Endothelial cell (in vitro differentiated cells): ENCODE data around the gene CTAGE6. TPM values are rescaled to one million over a fixed set of nuclear protein-coding genes. Genes with fewer than 3 reads are reported as not detected.
"Not testable (repeated sequence)": the region's sequence is repeated elsewhere in the genome, so short reads cannot be mapped to it uniquely, and the experiment has no call there.

Source experiments
- DNase-seq: peaks from one replicate; pipeline ENCODE4 v3.0.0; 2021; ENCODE audit warnings: low spot score
- H3K27ac Mint-ChIP-seq: one replicate; pipeline ENCODE4 v1.8.0; 2021; ENCODE audit warnings: mixed read lengths, inconsistent platforms; ENCODE audit not compliant: unreplicated experiment
- H3K27me3 Mint-ChIP-seq: one replicate; pipeline ENCODE4 v1.8.0; 2021; ENCODE audit warnings: mild to moderate bottlenecking, moderate library complexity, mixed read lengths, inconsistent platforms; ENCODE audit not compliant: unreplicated experiment
- H3K36me3 Mint-ChIP-seq: one replicate; pipeline ENCODE4 v1.8.0; 2021; ENCODE audit warnings: mild to moderate bottlenecking, low read depth, mixed read lengths, inconsistent platforms; ENCODE audit not compliant: unreplicated experiment
- H3K4me1 Mint-ChIP-seq: one replicate; pipeline ENCODE4 v1.8.0; 2021; ENCODE audit warnings: mild to moderate bottlenecking, mixed read lengths, inconsistent platforms; ENCODE audit not compliant: unreplicated experiment
- H3K4me3 Mint-ChIP-seq: one replicate; pipeline ENCODE4 v1.8.0; 2021; ENCODE audit warnings: mild to moderate bottlenecking, mixed read lengths, inconsistent platforms; ENCODE audit not compliant: unreplicated experiment
- H3K9me3 Mint-ChIP-seq: one replicate; pipeline ENCODE4 v1.8.0; 2021; ENCODE audit warnings: mixed read lengths, inconsistent platforms; ENCODE audit not compliant: unreplicated experiment
- long read RNA-seq: library from polyadenylated mRNA; unstranded; transcript quantifications from one replicate; pipeline ENCODE4 v2.0.0, GENCODE V29; 2020; ENCODE audit not compliant: unreplicated experiment
- total RNA-seq: library from RNA; stranded (reverse); fragmentation: NEBNext Ultra II Directional; extraction: Animal tissue kit (Norgen Biotek cat#: 25700); gene quantifications from one replicate; pipeline ENCODE4 v1.2.1, GENCODE V29; 2021; ENCODE audit not compliant: unreplicated experiment

CTAGE6 gene
- total RNA-seq: not detected
- long read RNA-seq: 0 reads

GRCh38 chr7:143757596-143757995 is at the start of gene CTAGE6:
Gene CTAGE6, minus strand, starts transcription at chr7:143757696. Its CDS starts 38 bp downstream, at chr7:143757658.
- not testable (repeated sequence) for H3K27me3 Mint-ChIP-seq, H3K4me3 Mint-ChIP-seq, H3K4me1 Mint-ChIP-seq, H3K36me3 Mint-ChIP-seq, H3K27ac Mint-ChIP-seq, H3K9me3 Mint-ChIP-seq, DNase-seq

GRCh38 chr7:143806664-143807071 is 49.2 kb upstream of the CTAGE6 start:
- not testable (repeated sequence) for H3K9me3 Mint-ChIP-seq, H3K4me1 Mint-ChIP-seq, H3K27me3 Mint-ChIP-seq, H3K36me3 Mint-ChIP-seq, H3K4me3 Mint-ChIP-seq, DNase-seq, H3K27ac Mint-ChIP-seq

GRCh38 chr7:143797896-143798290 is 40.4 kb upstream of the CTAGE6 start:
- H3K4me3 Mint-ChIP-seq, H3K36me3 Mint-ChIP-seq, H3K4me1 Mint-ChIP-seq, H3K27me3 Mint-ChIP-seq, DNase-seq, H3K27ac Mint-ChIP-seq, H3K9me3 Mint-ChIP-seq: not testable (repeated sequence)

- not testable (repeated sequence) for H3K4me1 Mint-ChIP-seq
Measured at GRCh38 chr7:143797119-143797895, 39.8 kb upstream of the CTAGE6 start.

GRCh38 chr7:143795653-143796052 is 38.2 kb upstream of the CTAGE6 start:
- H3K9me3 Mint-ChIP-seq, H3K36me3 Mint-ChIP-seq, DNase-seq, H3K4me1 Mint-ChIP-seq, H3K4me3 Mint-ChIP-seq, H3K27ac Mint-ChIP-seq, H3K27me3 Mint-ChIP-seq: not testable (repeated sequence)

More at GRCh38 chr7:143797119-143797895, 39.8 kb upstream of the CTAGE6 start:
- H3K36me3 Mint-ChIP-seq, H3K27ac Mint-ChIP-seq, DNase-seq, H3K27me3 Mint-ChIP-seq, H3K9me3 Mint-ChIP-seq, H3K4me3 Mint-ChIP-seq: not testable (repeated sequence)

- not testable (repeated sequence) for H3K36me3 Mint-ChIP-seq, H3K4me3 Mint-ChIP-seq, H3K27ac Mint-ChIP-seq, H3K4me1 Mint-ChIP-seq, H3K9me3 Mint-ChIP-seq, H3K27me3 Mint-ChIP-seq, DNase-seq
Measured at GRCh38 chr7:143792633-143793032, 35.1 kb upstream of the CTAGE6 start.

- not testable (repeated sequence) for H3K4me1 Mint-ChIP-seq, H3K27me3 Mint-ChIP-seq, H3K4me3 Mint-ChIP-seq, H3K27ac Mint-ChIP-seq, DNase-seq, H3K9me3 Mint-ChIP-seq, H3K36me3 Mint-ChIP-seq
Measured at GRCh38 chr7:143785415-143786182, 28.1 kb upstream of the CTAGE6 start.

GRCh38 chr7:143779591-143779990 is 22.1 kb upstream of the CTAGE6 start:
- not testable (repeated sequence) for H3K4me1 Mint-ChIP-seq, H3K27me3 Mint-ChIP-seq, H3K36me3 Mint-ChIP-seq, H3K9me3 Mint-ChIP-seq, H3K27ac Mint-ChIP-seq, H3K4me3 Mint-ChIP-seq, DNase-seq

- not testable (repeated sequence) for H3K4me3 Mint-ChIP-seq, H3K27me3 Mint-ChIP-seq, DNase-seq, H3K9me3 Mint-ChIP-seq, H3K27ac Mint-ChIP-seq, H3K36me3 Mint-ChIP-seq, H3K4me1 Mint-ChIP-seq
Measured at GRCh38 chr7:143772738-143773468, 15.4 kb upstream of the CTAGE6 start.

- not testable (repeated sequence) for H3K9me3 Mint-ChIP-seq, H3K4me1 Mint-ChIP-seq, H3K36me3 Mint-ChIP-seq, DNase-seq, H3K4me3 Mint-ChIP-seq, H3K27me3 Mint-ChIP-seq, H3K27ac Mint-ChIP-seq
Measured at GRCh38 chr7:143767531-143767930, 10.0 kb upstream of the CTAGE6 start.

- not testable (repeated sequence) for H3K36me3 Mint-ChIP-seq, H3K27me3 Mint-ChIP-seq, H3K4me1 Mint-ChIP-seq, H3K9me3 Mint-ChIP-seq, H3K27ac Mint-ChIP-seq, DNase-seq, H3K4me3 Mint-ChIP-seq
Measured at GRCh38 chr7:143765678-143766077, 8.2 kb upstream of the CTAGE6 start.
